Measurements from ENCODE around the gene KCTD10. TPM values are rescaled to one million over a fixed set of nuclear protein-coding genes. Genes with fewer than 3 reads are reported as not detected.

KCTD10 gene
- total and polyA plus RNA-seq, 2 of the 13 experiments (the other 11 are each of a cell fraction or from before 2014, with no cell fraction given): 6.9 to 25.4 TPM

DNA sequence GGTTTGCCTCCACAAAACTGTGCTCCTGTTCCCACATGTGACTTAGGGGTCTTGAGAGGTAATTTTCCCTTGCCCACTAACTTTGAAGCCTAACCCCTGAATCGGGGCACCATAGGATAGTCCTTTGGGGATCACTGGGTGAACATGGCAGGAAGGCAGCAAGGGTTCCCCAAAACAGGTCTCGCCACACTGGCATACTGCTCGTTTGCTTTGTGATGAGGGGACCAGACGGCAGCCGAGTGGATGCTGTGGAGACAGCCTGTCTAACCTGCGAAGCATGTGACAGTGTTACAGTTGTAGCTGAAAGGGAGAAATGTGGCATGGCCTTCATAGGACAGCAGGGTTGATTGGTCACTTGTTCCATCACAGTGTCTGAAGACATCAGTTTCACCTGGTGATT lies 42.7 kb upstream of the KCTD10 start:
- CTCF ChIA-PET (ENCODE audit: low intra/inter-chr PET ratio, low total read pairs): interaction anchor here (2.2 kb wide), 1 partner anchor 255 kb away, joined by 29 read pairs; no protein-coding TSS in a partner anchor
- Histone ChIP-seq H3K4me3 (replicated peaks in 1 of 3; ENCODE audit: insufficient read depth in 1 of 3, low read depth in 2 of 3, low read length in 3 of 3) (no peak overlapping the region), H3K27me3 (ENCODE audit: control insufficient read depth in 1 of 2, insufficient read depth in 2 of 2, low read length in 2 of 2) (no peaks in the 10 kb centered on the region), H2AFZ (ENCODE audit: low read length) (no peak overlapping the region), H3K79me2 (ENCODE audit: insufficient read depth, low read length) (no peaks in the 10 kb centered on the region), H3K36me3 (replicated peaks in 1 of 2; ENCODE audit: control insufficient read depth in 1 of 2, insufficient read depth in 2 of 2, low read length in 2 of 2) (peaks cover 13 to 39% of the 10 kb centered on the region in 2 experiments), H3K4me1 (ENCODE audit: insufficient read depth, low read length) (peaks cover 6% of the 10 kb centered on the region), H4K20me1 (ENCODE audit: insufficient read depth, low read length) (no peaks in the 10 kb centered on the region), H3K27ac (ENCODE audit: extremely low read length, insufficient read depth, low read length) (no peak overlapping the region), H3K4me2 (ENCODE audit: low read depth, low read length) (no peak overlapping the region), H3K9me3 (ENCODE audit: low read length) (no peaks in the 10 kb centered on the region), H3K9ac (ENCODE audit: insufficient read depth, low read depth, low read length) (no peak overlapping the region)
- TF ChIP-seq FOXO1 (CRISPR knock-in tag; IDR thresholded peaks at IDR 0.05): no peak
- TF ChIP-seq, protein P1, sequence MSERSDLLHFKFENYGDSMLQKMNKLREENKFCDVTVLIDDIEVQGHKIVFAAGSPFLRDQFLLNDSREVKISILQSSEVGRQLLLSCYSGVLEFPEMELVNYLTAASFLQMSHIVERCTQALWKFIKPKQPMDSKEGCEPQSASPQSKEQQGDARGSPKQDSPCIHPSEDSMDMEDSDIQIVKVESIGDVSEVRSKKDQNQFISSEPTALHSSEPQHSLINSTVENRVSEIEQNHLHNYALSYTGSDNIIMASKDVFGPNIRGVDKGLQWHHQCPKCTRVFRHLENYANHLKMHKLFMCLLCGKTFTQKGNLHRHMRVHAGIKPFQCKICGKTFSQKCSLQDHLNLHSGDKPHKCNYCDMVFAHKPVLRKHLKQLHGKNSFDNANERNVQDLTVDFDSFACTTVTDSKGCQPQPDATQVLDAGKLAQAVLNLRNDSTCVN (CRISPR knock-in tag; IDR thresholded peaks at IDR 0.05; ENCODE audit: borderline replicate concordance): no peak
- no peak for TF ChIP-seq SRY (CRISPR knock-in tag; IDR thresholded peaks at IDR 0.05)
- DNase-seq (ENCODE audit: low spot score) (no peak), ATAC-seq (no peak), FAIRE-seq (no peak)
- no TSS peak for BruUV-seq (replicated peaks)
- intact Hi-C loops (cut with micrococcal nuclease; ENCODE audit: unreplicated experiment): loop anchor here (2.0 to 5.0 kb wide), 3 partner anchors 78 to 277 kb away; no protein-coding TSS in a partner anchor
- POLR2A ChIA-PET: no interaction called here
- WGBS (ENCODE audit: low lambda C conversion rate): 83% methylated on average over 6 of the region's 6 CpGs
- in situ Hi-C loops (cut with HindIII; ENCODE audit: extremely low pct_ligation_motif_present, low pct_unique_long_range_greater_than_20kb): loop anchor here (5.0 kb wide), 1 partner anchor 258 kb away; no protein-coding TSS in a partner anchor

GRCh38 chr12:109518820-109519665 lies 41.9 kb upstream of the KCTD10 start:
- peak; percentile 43 for DNase-seq (ENCODE audit: low spot score)
- ChIA-PET POLR2A (no interaction called here), CTCF (ENCODE audit: low intra/inter-chr PET ratio, low total read pairs) (interaction anchor here (1.0 to 2.2 kb wide), 3 partner anchors 255 to 279 kb away, joined by 4 to 29 read pairs (median 5); no protein-coding TSS in a partner anchor)
- ATAC-seq: peak; percentile 85
- no peaks in the 10 kb centered on the region for H3K9me3 ChIP-seq (ENCODE audit: low read length)
- no peaks in the 10 kb centered on the region for H3K27me3 ChIP-seq (ENCODE audit: control insufficient read depth in 1 of 2, insufficient read depth in 2 of 2, low read length in 2 of 2)
- peaks cover 6% of the 10 kb centered on the region for H3K4me1 ChIP-seq (ENCODE audit: insufficient read depth, low read length)
- no peaks in the 10 kb centered on the region for H3K79me2 ChIP-seq (ENCODE audit: insufficient read depth, low read length)
- no peaks in the 10 kb centered on the region for H4K20me1 ChIP-seq (ENCODE audit: insufficient read depth, low read length)
- H2AFZ ChIP-seq (ENCODE audit: low read length): no peak overlapping the region
- H3K36me3 ChIP-seq (replicated peaks in 1 of 2; ENCODE audit: control insufficient read depth in 1 of 2, insufficient read depth in 2 of 2, low read length in 2 of 2): peaks cover 13 to 42% of the 10 kb centered on the region in 2 experiments
- no peak overlapping the region for H3K27ac ChIP-seq (ENCODE audit: extremely low read length, insufficient read depth, low read length)
- WGBS (ENCODE audit: low lambda C conversion rate): 74% methylated on average over 11 of the region's 11 CpGs
- in situ Hi-C loops (cut with HindIII; ENCODE audit: extremely low pct_ligation_motif_present, low pct_unique_long_range_greater_than_20kb) (loop anchor here (5.0 kb wide), 1 partner anchor 258 kb away; no protein-coding TSS in a partner anchor), intact Hi-C loops (cut with micrococcal nuclease; ENCODE audit: unreplicated experiment) (loop anchor here (1.0 to 5.0 kb wide), 4 partner anchors 78 to 278 kb away; no protein-coding TSS in a partner anchor)
- BruUV-seq (replicated peaks): no TSS peak
- no peak overlapping the region for H3K4me2 ChIP-seq (ENCODE audit: low read depth, low read length)
- H3K9ac ChIP-seq (ENCODE audit: insufficient read depth, low read depth, low read length): no peak overlapping the region
- H3K4me3 ChIP-seq (replicated peaks in 1 of 3; ENCODE audit: insufficient read depth in 1 of 3, low read depth in 2 of 3, low read length in 3 of 3): no peak overlapping the region
- FAIRE-seq: peak; percentile 85
- TF ChIP-seq STAG1 (CRISPR knock-in tag; IDR thresholded peaks at IDR 0.05) (peak; percentile 87), PAXIP1 (CRISPR knock-in tag; conservative IDR thresholded peaks at IDR 0.05) (0 out of 2 replicates have a peak, but pooled peaks have one; percentile 15), ZNF18 (CRISPR knock-in tag; IDR thresholded peaks at IDR 0.05; ENCODE audit: insufficient replicate concordance) (no peak)

All from HepG2 (cell line).